ENCODE measurements around the gene MKX.
A peak's percentile ranks its signal among the peaks of the same experiment; 100 is the strongest.

The MKX gene

GRCh38 chr10:27742195-27743011, 3.2 kb downstream of the MKX start:
- peak; percentile 63 for DNase-seq (ENCODE audit: low read depth)

GRCh38 chr10:27741173-27742091, 4.2 kb downstream of the MKX start:
- no peak for DNase-seq (ENCODE audit: low read depth)

- DNase-seq (ENCODE audit: low read depth), result no peak
Measured at GRCh38 chr10:27736396-27736795, 9.2 kb downstream of the MKX start.

- DNase-seq (ENCODE audit: low read depth), result no peak
Measured at GRCh38 chr10:27730041-27730440, 15.6 kb downstream of the MKX start.

GRCh38 chr10:27728338-27728737, 17.3 kb downstream of the MKX start:
- no peak for DNase-seq (ENCODE audit: low read depth)

GRCh38 chr10:27724287-27724686, 21.3 kb downstream of the MKX start:
- no peak for DNase-seq (ENCODE audit: low read depth)

- no peak for DNase-seq (ENCODE audit: low read depth)
Measured at GRCh38 chr10:27723436-27723835, 22.2 kb downstream of the MKX start.

GRCh38 chr10:27720529-27720928, 25.1 kb downstream of the MKX start:
- DNase-seq (ENCODE audit: low read depth), result no peak

- no peak for DNase-seq (ENCODE audit: low read depth)
Measured at GRCh38 chr10:27719052-27719451, 26.6 kb downstream of the MKX start.

- DNase-seq (ENCODE audit: low read depth), result no peak
Measured at GRCh38 chr10:27717861-27718260, 27.8 kb downstream of the MKX start.

GRCh38 chr10:27717224-27717623, 28.4 kb downstream of the MKX start:
- DNase-seq (ENCODE audit: low read depth), result no peak

GRCh38 chr10:27716521-27716920, 29.1 kb downstream of the MKX start:
- DNase-seq (ENCODE audit: low read depth), result no peak

- DNase-seq (ENCODE audit: low read depth), result no peak
Measured at GRCh38 chr10:27715505-27715904, 30.1 kb downstream of the MKX start.

- no peak for DNase-seq (ENCODE audit: low read depth)
Measured at GRCh38 chr10:27714349-27714748, 31.3 kb downstream of the MKX start.

- no peak for DNase-seq (ENCODE audit: low read depth)
Measured at GRCh38 chr10:27713941-27714340, 31.7 kb downstream of the MKX start.

- no peak for DNase-seq (ENCODE audit: low read depth)
Measured at GRCh38 chr10:27710014-27710413, 35.6 kb downstream of the MKX start.

- no peak for DNase-seq (ENCODE audit: low read depth)
Measured at GRCh38 chr10:27709304-27709703, 36.3 kb downstream of the MKX start.

- no peak for DNase-seq (ENCODE audit: low read depth)
Measured at GRCh38 chr10:27701938-27702537, 43.6 kb downstream of the MKX start.

GRCh38 chr10:27699776-27700175, 45.8 kb downstream of the MKX start:
- no peak for DNase-seq (ENCODE audit: low read depth)

GRCh38 chr10:27698961-27699360, 46.7 kb downstream of the MKX start:
- no peak for DNase-seq (ENCODE audit: low read depth)

GRCh38 chr10:27696466-27696865, 49.2 kb downstream of the MKX start:
- no peak for DNase-seq (ENCODE audit: low read depth)

- DNase-seq (ENCODE audit: low read depth), result no peak
Measured at GRCh38 chr10:27695706-27696105, 49.9 kb downstream of the MKX start.

GRCh38 chr10:27695088-27695487, 50.5 kb downstream of the MKX start:
- no peak for DNase-seq (ENCODE audit: low read depth)

Measured in stimulated activated CD8-positive, alpha-beta memory T cell treated with anti-CD3 and anti-CD28 coated beads, Interleukin-12 subunit alpha, Interleukin-12 subunit beta, amount 100 ng/mL, for 4 hours (primary cell).